ENCODE results near the gene OR4B1. TPM values are rescaled to one million over a fixed set of nuclear protein-coding genes. Genes with fewer than 3 reads are reported as not detected.

OR4B1 gene
- total RNA-seq (2022; extraction: Qiagen RNA extraction): not detected in 5 replicates

GRCh38 chr11:48216510-48216909 lies at the start of gene OR4B1:
OR4B1 (plus strand) TSS chr11:48216810; CDS start chr11:48216810, 0 bp downstream.

GRCh38 chr11:48244804-48245203 lies 28.2 kb downstream of the OR4B1 start, which contains the start of gene OR4X2:
OR4X2 (plus strand) TSS chr11:48245104; CDS start chr11:48245104, 0 bp downstream.

GRCh38 chr11:48263423-48263911 lies 46.9 kb downstream of the OR4B1 start, which contains the start of gene OR4X1:
OR4X1 (plus strand) TSS chr11:48263861; CDS start chr11:48263861, 0 bp downstream.

Other genes with a start within 250 kb of the OR4B1 start
- gene PTPRJ, start 236.3 kb upstream of the OR4B1 start, total RNA-seq (2022; extraction: Qiagen RNA extraction): 30.1 to 47.4 TPM (median 41.5 TPM) in 5 replicates
- gene OR4X2, start 28.3 kb downstream of the OR4B1 start, total RNA-seq (2022; extraction: Qiagen RNA extraction): not detected in 5 replicates
- not detected in 5 replicates for gene OR4X1, start 47.1 kb downstream of the OR4B1 start, total RNA-seq (2022; extraction: Qiagen RNA extraction)
- not detected in 5 replicates for gene OR4S1, start 89.4 kb downstream of the OR4B1 start, total RNA-seq (2022; extraction: Qiagen RNA extraction)
- gene OR4C3, start 108.1 kb downstream of the OR4B1 start, total RNA-seq (2022; extraction: Qiagen RNA extraction): not detected in 5 replicates
- not detected in 5 replicates for gene OR4C5, start 149.7 kb downstream of the OR4B1 start, total RNA-seq (2022; extraction: Qiagen RNA extraction)

Data from A549 treated with CORT108297 at 1 μM for 4 hours (cell line).